ENCODE results near the gene GALNTL6. TPM values are rescaled to one million over a fixed set of nuclear protein-coding genes. Genes with fewer than 3 reads are reported as not detected.

GALNTL6 gene
- total and polyA plus RNA-seq, 9 of the 15 experiments (the other 6 are each of a cell fraction or from before 2014, with no cell fraction given), result 0.18 to 0.50 (median 0.29) TPM

- intact Hi-C loops (cut with micrococcal nuclease), result loop anchor here (10.0 kb wide), 1 partner anchor 987 kb away; no protein-coding TSS in a partner anchor
- no peaks in the 10 kb centered on the region for H3K9me1 ChIP-seq (ENCODE audit: control insufficient read depth, insufficient read depth, low read length)
Measured at GRCh38 chr4:171847751-171848150, 34.5 kb downstream of the GALNTL6 start.

More at GRCh38 chr4:171847751-171848150, 34.5 kb downstream of the GALNTL6 start:
- no peaks in the 10 kb centered on the region for H4K20me1 ChIP-seq (replicated peaks; ENCODE audit: control insufficient read depth, insufficient read depth, low read length)
- DNase-seq (ENCODE audit: extremely low read depth in 1 of 4, low spot score in 3 of 4) (no peak), FAIRE-seq (no peak), ATAC-seq (no peak)
- ChIA-PET POLR2A (interaction anchor here (0.7 kb wide), 1 partner anchor 253 kb away, joined by 3 read pairs; no protein-coding TSS in a partner anchor), CTCF (ENCODE audit: low intra/inter-chr PET ratio) (no interaction called here)
- in situ Hi-C loops (cut with MboI), result no loop called here
- 0% methylated on average over 1 of the region's 1 CpG for WGBS (ENCODE audit: insufficient coverage, low coverage, missing lambda C conversion rate)
- H3K4me1 ChIP-seq (replicated peaks in 1 of 2; ENCODE audit: control insufficient read depth in 2 of 2, insufficient read depth in 2 of 2, low read length in 2 of 2), result no peaks in the 10 kb centered on the region
- H3K4me3 ChIP-seq, result no peak overlapping the region
- H3K27me3 ChIP-seq (ENCODE audit: control insufficient read depth in 2 of 2, insufficient read depth in 2 of 2, low read length in 2 of 2), result no peaks in the 10 kb centered on the region
- no peak overlapping the region for H2AFZ ChIP-seq (ENCODE audit: low read depth, low read length)
- H3K9me3 ChIP-seq (replicated peaks; ENCODE audit: control insufficient read depth, insufficient read depth, low read depth, low read length), result no peaks in the 10 kb centered on the region
- no peaks in the 10 kb centered on the region for H3K36me3 ChIP-seq (ENCODE audit: control insufficient read depth, insufficient read depth, low read length)
- no peak overlapping the region for H3K4me2 ChIP-seq (ENCODE audit: insufficient read depth, low read length)
- no peak overlapping the region for H3K27ac ChIP-seq (ENCODE audit: extremely low read depth, low read depth, low read length)
- no peak overlapping the region for H3K9ac ChIP-seq (ENCODE audit: insufficient read depth in 1 of 2, low read depth in 2 of 2, low read length in 2 of 2)
- no TSS peak for BruUV-seq (replicated peaks)
- no peak for TF ChIP-seq ZNF408 (CRISPR knock-in tag; IDR thresholded peaks at IDR 0.05; ENCODE audit: low read depth)
- no peak for TF ChIP-seq HNRNPL (IDR thresholded peaks at IDR 0.05; ENCODE audit: low read depth, low read length)
- TF ChIP-seq TAF1 (IDR thresholded peaks at IDR 0.05; ENCODE audit: control insufficient read depth, extremely low read depth, insufficient read depth, low read length, severe bottlenecking), result no peak
- TF ChIP-seq CREM (IDR thresholded peaks at IDR 0.05; ENCODE audit: low read depth), result no peak
- TF ChIP-seq BRD9 (IDR thresholded peaks at IDR 0.05; ENCODE audit: low read depth, partially characterized antibody), result no peak
- no peak for TF ChIP-seq ZNF655 (CRISPR knock-in tag; IDR thresholded peaks at IDR 0.05)
- TF ChIP-seq ARID3B (CRISPR knock-in tag; IDR thresholded peaks at IDR 0.05; ENCODE audit: borderline replicate concordance), result no peak
- no peaks in the 10 kb centered on the region for H3K79me2 ChIP-seq (ENCODE audit: control insufficient read depth, insufficient read depth, low read length)

All from K562 (cell line).